GM12878 (cell line): Measurements from ENCODE around the gene DOCK1. TPM values are rescaled to one million over a fixed set of nuclear protein-coding genes. Genes with fewer than 3 reads are reported as not detected.

Experiments
- ATAC-seq: fragments of 200-7000 bp; cut with Tn5 transposase; 3 replicates; pipeline ENCODE4 v1.9.1; 2020; ENCODE audit warnings: mild to moderate bottlenecking, moderate library complexity
- BruUV-seq: library from RNA; stranded (reverse); fragments of 400-500 nt; replicated peaks from 2 replicates; lab custom pipeline; 2021; lab: Mats Ljungman, UMichigan
- CTCF ChIA-PET: fragments of 300-600 bp; sonication (Branson Sonifier 250); formaldehyde crosslinking; extraction: SDS; loops from one replicate; lab custom pipeline; 2021; ENCODE audit warnings: inconsistent platforms; lab: Yijun Ruan, JAX
- POLR2A ChIA-PET: fragments of 350-600 bp; formaldehyde crosslinking; extraction: SDS; loops from one replicate; lab custom pipeline; 2021; ENCODE audit warnings: inconsistent platforms; lab: Charles Lee
- RAD21 ChIA-PET: fragments of 300-600 bp; sonication (Branson Sonifier 250); formaldehyde crosslinking; loops from one replicate; lab custom pipeline; 2023; ENCODE audit warnings: antibody characterized with exemption; ENCODE audit not compliant: unreplicated experiment; lab: Charles Lee
- SMC1A ChIA-PET: fragments of 300-600 bp; sonication (Branson Sonifier 250); formaldehyde crosslinking; loops from one replicate; lab custom pipeline; 2023; ENCODE audit not compliant: unreplicated experiment, uncharacterized antibody; lab: Charles Lee
- DNase-seq: peaks from one replicate; pipeline ENCODE4 v3.0.0-alpha.2; 2011; ENCODE audit warnings: low read depth, low spot score
- FAIRE-seq: peaks from 3 replicates; lab custom pipeline; 2011; peaks lifted over from hg19 to GRCh38; lab: Jason Lieb, UNC
- H2AFZ ChIP-seq: 2 replicates; pipeline ENCODE4 v1.6.0; 2011; ENCODE audit warnings: low read depth, low read length, control low read depth; ENCODE audit not compliant: control insufficient read depth
- H3K27ac ChIP-seq: 2 replicates; pipeline ENCODE4 v1.5.1; 2011; ENCODE audit warnings: control low read depth; ENCODE audit not compliant: control insufficient read depth, insufficient read depth
- H3K27me3 ChIP-seq, 2 experiments: replicated peaks in 1 of 2; 2 replicates each; pipeline versions ENCODE4 v1.6.0 to v1.6.1; 2011; ENCODE audit warnings: low read length in 1 of 2; ENCODE audit not compliant: control insufficient read depth in 2 of 2, insufficient read depth in 2 of 2
- H3K36me3 ChIP-seq, 2 experiments: 2 replicates each; pipeline ENCODE4 v1.5.1; 2011; ENCODE audit warnings: low read length in 1 of 2; ENCODE audit not compliant: control insufficient read depth in 2 of 2, insufficient read depth in 2 of 2
- H3K4me1 ChIP-seq: 2 replicates; pipeline ENCODE4 v1.6.1; 2011; ENCODE audit warnings: mild to moderate bottlenecking, low read length, moderate library complexity, mixed read lengths; ENCODE audit not compliant: control insufficient read depth, insufficient read depth
- H3K4me2 ChIP-seq: 2 replicates; pipeline ENCODE4 v1.6.0; 2011; ENCODE audit warnings: control low read depth; ENCODE audit not compliant: control insufficient read depth, insufficient read depth
- H3K4me3 ChIP-seq: fragments of 200-600 bp; sonication (generic); 2 replicates; pipeline ENCODE4 v1.5.1; 2016
- H3K79me2 ChIP-seq: 2 replicates; pipeline ENCODE4 v1.6.0; 2011; ENCODE audit warnings: low read length; ENCODE audit not compliant: control insufficient read depth, insufficient read depth
- H3K9ac ChIP-seq: 2 replicates; pipeline ENCODE4 v1.8.0; 2011; ENCODE audit warnings: low read length, control low read depth, mixed read lengths; ENCODE audit not compliant: control insufficient read depth, insufficient read depth
- H3K9me3 ChIP-seq: replicated peaks from 3 replicates; pipeline ENCODE4 v1.5.1; 2011; ENCODE audit warnings: mild to moderate bottlenecking, low read length; ENCODE audit not compliant: control insufficient read depth, insufficient read depth
- H4K20me1 ChIP-seq: 2 replicates; pipeline ENCODE4 v1.6.0; 2011; ENCODE audit not compliant: control insufficient read depth, insufficient read depth
- BACH1 ChIP-seq: fragments of 450-650 bp; IDR thresholded peaks from 2 replicates; pipeline ENCODE4 v1.6.1; 2017; ENCODE audit warnings: mild to moderate bottlenecking, borderline replicate concordance
- EZH2 ChIP-seq: IDR thresholded peaks from 2 replicates; pipeline ENCODE4 v1.6.1; 2012; ENCODE audit warnings: low read depth, mild to moderate bottlenecking, control low read depth, inconsistent platforms, low read length, borderline replicate concordance; ENCODE audit not compliant: control insufficient read depth
- MTA2 ChIP-seq: fragments of 450-650 bp; IDR thresholded peaks from 2 replicates; pipeline ENCODE4 v1.6.1; 2016; ENCODE audit warnings: low read depth, mild to moderate bottlenecking, moderate library complexity
- RB1 ChIP-seq: fragments of 450-650 bp; formaldehyde crosslinking; IDR thresholded peaks from 2 replicates; pipeline ENCODE4 v1.6.1; 2017; ENCODE audit warnings: mild to moderate bottlenecking, borderline replicate concordance
- RELB ChIP-seq: fragments of 450-650 bp; IDR thresholded peaks from 2 replicates; pipeline ENCODE4 v1.6.1; 2017; ENCODE audit warnings: low read depth, mild to moderate bottlenecking, moderate library complexity
- SMAD1 ChIP-seq: fragments of 450-650 bp; IDR thresholded peaks from 2 replicates; pipeline ENCODE4 v1.6.1; 2018; ENCODE audit warnings: mild to moderate bottlenecking, low read depth; ENCODE audit not compliant: partially characterized antibody
- SMAD5 ChIP-seq: IDR thresholded peaks from 2 replicates; pipeline ENCODE4 v1.6.1; 2016; ENCODE audit warnings: antibody characterized with exemption, low read depth
- ZBTB40 ChIP-seq: fragments of 450-650 bp; IDR thresholded peaks from 2 replicates; pipeline ENCODE4 v1.6.1; 2016; ENCODE audit warnings: mild to moderate bottlenecking, moderate library complexity, borderline replicate concordance
- WGBS: methylation state at CpG from one replicate; pipeline ENCODE4 v1.1.6; 2016; ENCODE audit warnings: low lambda C conversion rate; ENCODE audit not compliant: insufficient replicate concordance, insufficient coverage; ENCODE audit errors: missing lambda C conversion rate; 5-methylcytosine and 5-hydroxymethylcytosine counted together
- in situ Hi-C: fragments of 300-500 bp; cut with MboI; formaldehyde crosslinking; loops from 9 replicates; pipeline ENCODE4 v1.14.3; 2018; ENCODE audit warnings: mixed read lengths
- intact Hi-C: fragments of 100-400 bp; cut with micrococcal nuclease; formaldehyde crosslinking; loops from one replicate; pipeline ENCODE4 v1.14.2; 2022; ENCODE audit not compliant: unreplicated experiment
- polyA plus RNA-seq, 11 experiments: library from polyadenylated mRNA; depleted of rRNA in 4 of 11; unstranded in 6 of 11; stranded (reverse) in 5 of 11; fragments of >200 nt; fragmentation: Nextera tagmentation in 4 of 11; fragmentation: Illumina TruSeq in 1 of 11; extraction: Ambion mirVana in 4 of 11; extraction: Trizol in 1 of 11; gene quantifications; 1 replicate in 1 of 11; 2 replicates in 10 of 11; pipeline versions ENCODE4 v1.2.1 to v1.2.3, GENCODE V29; 2011 to 2016; ENCODE audit warnings: inconsistent platforms in 2 of 11, missing spikeins in 2 of 11, low read depth in 1 of 11
- total RNA-seq, 4 experiments: library from RNA; depleted of rRNA in 3 of 4; stranded (reverse); fragments of >200 nt in 3 of 4; fragmentation: Illumina TruSeq in 1 of 4; extraction: Trizol in 1 of 4; gene quantifications; 2 replicates each; pipeline versions ENCODE4 v1.2.1 to v1.2.3, GENCODE V29; 2013 to 2021

Gene DOCK1
- total and polyA plus RNA-seq, 10 of the 15 experiments (the other 5 are each of a cell fraction or from before 2014, with no cell fraction given), result 0.05 to 0.18 TPM; not detected in 8

- H3K36me3 ChIP-seq, result no peaks in the 10 kb centered on the region
- no peak for TF ChIP-seq MTA2
- no peak for TF ChIP-seq SMAD5
- TF ChIP-seq ZBTB40, result no peak
- TF ChIP-seq BACH1, result no peak
- TF ChIP-seq RB1, result no peak
- no peak for TF ChIP-seq RELB
- no peak for TF ChIP-seq EZH2
- no peak for TF ChIP-seq SMAD1
- TF ChIP-seq, all 136 proteins: peak for 0
- no peak for DNase-seq
- ChIA-PET POLR2A (no interaction called here), CTCF (no interaction called here), SMC1A (no interaction called here), RAD21 (no interaction called here)
- Histone ChIP-seq H3K4me3 (no peak overlapping the region), H3K4me1 (no peaks in the 10 kb centered on the region), H3K9me3 (no peaks in the 10 kb centered on the region; the same call in 2 of the 3 replicates), H3K9ac (no peak overlapping the region), H4K20me1 (no peaks in the 10 kb centered on the region), H3K27me3 (no peaks in the 10 kb centered on the region), H3K27ac (no peak overlapping the region), H2AFZ (no peak overlapping the region), H3K79me2 (no peaks in the 10 kb centered on the region), H3K4me2 (no peak overlapping the region)
- in situ Hi-C loops (no loop called here), intact Hi-C loops (no loop called here)
- no TSS peak for BruUV-seq
- FAIRE-seq, result no peak
- 35% methylated on average over 8 of the region's 8 CpGs for WGBS
- no peak for ATAC-seq
Observed at GRCh38 chr10:127291329-127291728, 386.1 kb downstream of the DOCK1 start.
